Measurements from ENCODE around the gene MMD2. TPM values are rescaled to one million over a fixed set of nuclear protein-coding genes. Genes with fewer than 3 reads are reported as not detected.

Gene MMD2
- not detected in 2 replicates for polyA plus RNA-seq (2011; rRNA removed)
- polyA minus RNA-seq (2011; rRNA and poly(A)+ RNA removed): not detected in 2 replicates

GRCh38 chr7:4958477-4959301, at the start of gene MMD2:
MMD2 (minus strand) TSS chr7:4959187; CDS start chr7:4959017, 170 bp downstream.
- POLR2A ChIA-PET: interaction anchor here (0.6 kb wide), 1 partner anchor 87 kb away, joined by 4 read pairs; no protein-coding TSS in a partner anchor
- H3K4me3 ChIP-seq (ENCODE audit: low read depth, low read length): no peak within 1 kb of the TSS
- CTCF ChIA-PET: no interaction called here

DNA sequence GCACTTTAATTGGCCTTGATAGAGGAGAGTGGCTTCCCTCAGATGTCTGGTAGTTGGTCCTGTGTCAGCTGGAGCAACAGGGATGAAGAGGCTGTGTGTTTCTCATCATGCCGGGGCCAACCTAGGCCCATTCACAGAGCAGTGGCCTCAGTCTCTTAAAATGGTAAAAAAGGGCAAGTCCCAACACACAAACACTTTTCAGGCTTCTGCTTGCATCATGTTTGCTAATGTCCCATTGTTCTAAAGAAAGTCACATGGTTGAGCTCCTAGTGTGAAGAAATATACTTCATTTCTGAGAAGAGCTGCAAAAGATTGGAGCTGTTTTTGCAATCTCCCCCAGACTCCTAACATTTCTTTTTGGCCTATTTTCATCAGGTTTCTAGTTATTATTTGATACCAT, 46.1 kb upstream of the MMD2 start:
- CTCF ChIA-PET: interaction anchor here (1.6 kb wide), 1 partner anchor 31 kb away, joined by 5 read pairs; no protein-coding TSS in a partner anchor
- peaks cover 3% of the 10 kb centered on the region for H3K36me3 ChIP-seq (ENCODE audit: control insufficient read depth, insufficient read depth, low read length)
- H3K4me3 ChIP-seq (ENCODE audit: low read depth, low read length): no peak overlapping the region
- POLR2A ChIA-PET: no interaction called here
- TF ChIP-seq, protein P1, sequence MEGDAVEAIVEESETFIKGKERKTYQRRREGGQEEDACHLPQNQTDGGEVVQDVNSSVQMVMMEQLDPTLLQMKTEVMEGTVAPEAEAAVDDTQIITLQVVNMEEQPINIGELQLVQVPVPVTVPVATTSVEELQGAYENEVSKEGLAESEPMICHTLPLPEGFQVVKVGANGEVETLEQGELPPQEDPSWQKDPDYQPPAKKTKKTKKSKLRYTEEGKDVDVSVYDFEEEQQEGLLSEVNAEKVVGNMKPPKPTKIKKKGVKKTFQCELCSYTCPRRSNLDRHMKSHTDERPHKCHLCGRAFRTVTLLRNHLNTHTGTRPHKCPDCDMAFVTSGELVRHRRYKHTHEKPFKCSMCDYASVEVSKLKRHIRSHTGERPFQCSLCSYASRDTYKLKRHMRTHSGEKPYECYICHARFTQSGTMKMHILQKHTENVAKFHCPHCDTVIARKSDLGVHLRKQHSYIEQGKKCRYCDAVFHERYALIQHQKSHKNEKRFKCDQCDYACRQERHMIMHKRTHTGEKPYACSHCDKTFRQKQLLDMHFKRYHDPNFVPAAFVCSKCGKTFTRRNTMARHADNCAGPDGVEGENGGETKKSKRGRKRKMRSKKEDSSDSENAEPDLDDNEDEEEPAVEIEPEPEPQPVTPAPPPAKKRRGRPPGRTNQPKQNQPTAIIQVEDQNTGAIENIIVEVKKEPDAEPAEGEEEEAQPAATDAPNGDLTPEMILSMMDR (IDR thresholded peaks at IDR 0.05; ENCODE audit: insufficient read depth, low read depth, low read length): no peak
- DNase-seq (ENCODE audit: low read depth): no peak
- H3K27me3 ChIP-seq (ENCODE audit: control insufficient read depth, insufficient read depth, low read length): no peaks in the 10 kb centered on the region

More at GRCh38 chr7:4958477-4959301, at the start of gene MMD2:
- Histone ChIP-seq H3K36me3 (ENCODE audit: control insufficient read depth, insufficient read depth, low read length) (no peaks in the 10 kb centered on the region), H3K27me3 (ENCODE audit: control insufficient read depth, insufficient read depth, low read length) (peaks cover 7% of the 10 kb centered on the region)
- no peak for DNase-seq (ENCODE audit: low read depth)
- TF ChIP-seq, protein P1 (IDR thresholded peaks at IDR 0.05; ENCODE audit: insufficient read depth, low read depth, low read length): no peak

- CTCF ChIA-PET: no interaction called here
- POLR2A ChIA-PET: no interaction called here
Measured at GRCh38 chr7:5001911-5002310, 42.9 kb upstream of the MMD2 start.

DNA sequence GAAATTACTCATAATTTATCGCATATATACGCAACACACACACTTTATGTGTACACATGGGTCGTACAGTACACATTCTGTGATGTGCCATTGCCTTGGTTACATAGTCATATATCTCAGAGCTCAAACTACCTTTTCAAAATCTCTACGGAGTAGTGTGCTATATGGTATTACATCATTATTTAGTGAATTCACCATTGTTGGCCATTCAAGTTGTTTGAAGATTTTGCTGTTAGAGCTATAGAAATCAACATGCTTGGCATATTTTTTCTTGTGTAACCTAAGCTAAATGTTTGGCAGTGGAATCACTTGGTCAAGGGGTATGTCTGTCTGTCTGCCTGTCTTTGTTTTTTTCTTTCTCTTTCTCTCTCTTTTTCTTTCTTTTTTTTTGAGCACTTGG, 42.0 kb upstream of the MMD2 start:
- Histone ChIP-seq H3K27me3 (ENCODE audit: control insufficient read depth, insufficient read depth, low read length) (no peaks in the 10 kb centered on the region), H3K36me3 (ENCODE audit: control insufficient read depth, insufficient read depth, low read length) (peaks cover 8% of the 10 kb centered on the region), H3K4me3 (ENCODE audit: low read depth, low read length) (no peak overlapping the region)
- TF ChIP-seq, protein P1 (IDR thresholded peaks at IDR 0.05; ENCODE audit: insufficient read depth, low read depth, low read length): no peak
- ChIA-PET CTCF (interaction anchor here (0.6 to 3.4 kb wide), 2 partner anchors 28 to 172 kb away, joined by 7 to 16 read pairs; no protein-coding TSS in a partner anchor), POLR2A (no interaction called here)
- DNase-seq (ENCODE audit: low read depth): no peak

More at GRCh38 chr7:5001911-5002310, 42.9 kb upstream of the MMD2 start:
- no peaks in the 10 kb centered on the region for H3K27me3 ChIP-seq (ENCODE audit: control insufficient read depth, insufficient read depth, low read length)
- TF ChIP-seq, protein P1 (IDR thresholded peaks at IDR 0.05; ENCODE audit: insufficient read depth, low read depth, low read length): no peak
- DNase-seq (ENCODE audit: low read depth): no peak
- no peak overlapping the region for H3K4me3 ChIP-seq (ENCODE audit: low read depth, low read length)
- peaks cover 6% of the 10 kb centered on the region for H3K36me3 ChIP-seq (ENCODE audit: control insufficient read depth, insufficient read depth, low read length)

DNA sequence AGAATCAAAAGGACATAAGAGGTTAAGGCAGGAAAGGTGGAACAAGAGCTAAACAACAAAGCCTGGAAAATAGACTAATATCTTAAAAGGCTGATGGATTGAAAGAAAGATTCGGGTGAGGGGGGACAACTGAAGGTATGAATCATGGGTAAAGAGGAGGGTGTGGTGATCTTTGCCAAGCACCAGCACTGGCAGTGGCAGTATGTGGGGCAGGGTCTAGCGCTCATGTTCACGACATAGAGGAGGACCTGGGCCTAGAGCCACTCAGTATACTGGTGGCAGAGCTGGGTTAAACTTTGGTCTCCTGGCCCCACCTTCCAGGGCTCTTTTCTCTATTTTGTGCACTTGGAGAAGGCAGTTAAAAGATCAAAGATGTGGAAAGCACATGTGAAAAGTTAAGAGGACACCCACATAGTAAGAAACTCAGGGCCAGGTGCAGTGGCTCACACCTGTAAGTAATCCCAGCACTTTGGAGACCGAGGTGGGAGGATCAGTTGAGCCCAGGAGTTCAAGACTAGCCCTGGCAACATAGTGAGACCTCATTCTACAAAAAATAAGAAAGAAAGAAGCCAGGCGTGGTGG, 40.5 kb upstream of the MMD2 start:
- TF ChIP-seq, protein P1 (IDR thresholded peaks at IDR 0.05; ENCODE audit: insufficient read depth, low read depth, low read length): no peak
- no peaks in the 10 kb centered on the region for H3K27me3 ChIP-seq (ENCODE audit: control insufficient read depth, insufficient read depth, low read length)
- peaks cover 15% of the 10 kb centered on the region for H3K36me3 ChIP-seq (ENCODE audit: control insufficient read depth, insufficient read depth, low read length)
- ChIA-PET POLR2A (no interaction called here), CTCF (interaction anchor here (1.6 to 3.4 kb wide), 2 partner anchors 8 to 26 kb away, joined by 4 to 16 read pairs; no protein-coding TSS in a partner anchor)
- no peak overlapping the region for H3K4me3 ChIP-seq (ENCODE audit: low read depth, low read length)
- DNase-seq (ENCODE audit: low read depth): no peak
